ENCODE data around the gene RPLP2.

The RPLP2 gene

GRCh38 chr11:845872-846495 is 36.2 kb downstream of the RPLP2 start:
- no peak overlapping the region for H3K23ac ChIP-seq (ENCODE audit: low read length)
- no peak overlapping the region for H3K9ac ChIP-seq (ENCODE audit: low read length)
- no peak overlapping the region for H2AK5ac ChIP-seq (ENCODE audit: low read length)
- no CpG with 5 or more reads among the region's 8 CpGs for WGBS (ENCODE audit: extremely low coverage, insufficient coverage, low lambda C conversion rate)
- no peak overlapping the region for H3K27ac ChIP-seq (ENCODE audit: low read depth, low read length)
- H3K79me2 ChIP-seq (ENCODE audit: control insufficient read depth, insufficient read depth, low read length): peaks cover 10% of the 10 kb centered on the region
- H3K36me3 ChIP-seq (ENCODE audit: control insufficient read depth, insufficient read depth, low read length): no peaks in the 10 kb centered on the region
- no peaks in the 10 kb centered on the region for H3K27me3 ChIP-seq (ENCODE audit: insufficient read depth, low read length, poor library complexity)
- no peak overlapping the region for H2BK5ac ChIP-seq (ENCODE audit: low read length)
- no peak overlapping the region for H4K5ac ChIP-seq (ENCODE audit: low read length)
- no peak overlapping the region for H3K18ac ChIP-seq (ENCODE audit: low read length)
- no peak overlapping the region for H2BK15ac ChIP-seq (replicated peaks; ENCODE audit: low read depth)
- H3K4me1 ChIP-seq (ENCODE audit: control insufficient read depth, low read depth, low read length): peaks cover 6% of the 10 kb centered on the region
- DNase-seq: no peak
- no peak overlapping the region for H2BK120ac ChIP-seq (ENCODE audit: low read depth, low read length)
- H3K4me2 ChIP-seq (ENCODE audit: low read length): no peak overlapping the region
- H3K4me3 ChIP-seq (ENCODE audit: low read length): no peak overlapping the region
- peaks cover 4% of the 10 kb centered on the region for H3K79me1 ChIP-seq (ENCODE audit: low read length)
- H3K4ac ChIP-seq (ENCODE audit: low read depth, low read length): no peak overlapping the region
- H4K8ac ChIP-seq (ENCODE audit: low read depth, low read length): no peak overlapping the region
- H3K56ac ChIP-seq (ENCODE audit: low read length): no peak overlapping the region

- Histone ChIP-seq H4K5ac (ENCODE audit: low read length) (no peak overlapping the region), H3K23ac (ENCODE audit: low read length) (no peak overlapping the region), H3K4ac (ENCODE audit: low read depth, low read length) (no peak overlapping the region), H3K27me3 (ENCODE audit: insufficient read depth, low read length, poor library complexity) (no peaks in the 10 kb centered on the region), H3K4me2 (ENCODE audit: low read length) (no peak overlapping the region), H3K18ac (ENCODE audit: low read length) (no peak overlapping the region), H2BK15ac (replicated peaks; ENCODE audit: low read depth) (no peak overlapping the region), H2BK5ac (ENCODE audit: low read length) (no peak overlapping the region), H3K79me2 (ENCODE audit: control insufficient read depth, insufficient read depth, low read length) (peaks cover 5% of the 10 kb centered on the region), H3K4me1 (ENCODE audit: control insufficient read depth, low read depth, low read length) (peaks cover 4% of the 10 kb centered on the region), H3K9ac (ENCODE audit: low read length) (no peak overlapping the region), H2AK5ac (ENCODE audit: low read length) (no peak overlapping the region), H3K27ac (ENCODE audit: low read depth, low read length) (no peak overlapping the region), H3K79me1 (ENCODE audit: low read length) (no peaks in the 10 kb centered on the region), H3K56ac (ENCODE audit: low read length) (no peak overlapping the region), H4K8ac (ENCODE audit: low read depth, low read length) (no peak overlapping the region), H2BK120ac (ENCODE audit: low read depth, low read length) (no peak overlapping the region), H3K36me3 (ENCODE audit: control insufficient read depth, insufficient read depth, low read length) (no peaks in the 10 kb centered on the region), H3K4me3 (ENCODE audit: low read length) (no peak overlapping the region)
- WGBS (ENCODE audit: extremely low coverage, insufficient coverage, low lambda C conversion rate): no CpG with 5 or more reads among the region's 11 CpGs
- DNase-seq: no peak
Measured at GRCh38 chr11:846496-847098, 36.8 kb downstream of the RPLP2 start.

GRCh38 chr11:847876-848275 is 38.1 kb downstream of the RPLP2 start:
- H3K56ac ChIP-seq (ENCODE audit: low read length): no peak overlapping the region
- no peak for DNase-seq
- no peaks in the 10 kb centered on the region for H3K36me3 ChIP-seq (ENCODE audit: control insufficient read depth, insufficient read depth, low read length)
- H4K8ac ChIP-seq (ENCODE audit: low read depth, low read length): no peak overlapping the region
- no peak overlapping the region for H3K9ac ChIP-seq (ENCODE audit: low read length)
- no peak overlapping the region for H2BK120ac ChIP-seq (ENCODE audit: low read depth, low read length)
- H2AK5ac ChIP-seq (ENCODE audit: low read length): no peak overlapping the region
- no peak overlapping the region for H3K4me2 ChIP-seq (ENCODE audit: low read length)
- H2BK5ac ChIP-seq (ENCODE audit: low read length): no peak overlapping the region
- peaks cover 4% of the 10 kb centered on the region for H3K4me1 ChIP-seq (ENCODE audit: control insufficient read depth, low read depth, low read length)
- no peak overlapping the region for H2BK15ac ChIP-seq (replicated peaks; ENCODE audit: low read depth)
- H3K23ac ChIP-seq (ENCODE audit: low read length): no peak overlapping the region
- H3K27me3 ChIP-seq (ENCODE audit: insufficient read depth, low read length, poor library complexity): no peaks in the 10 kb centered on the region
- H3K18ac ChIP-seq (ENCODE audit: low read length): no peak overlapping the region
- no peak overlapping the region for H4K5ac ChIP-seq (ENCODE audit: low read length)
- H3K79me2 ChIP-seq (ENCODE audit: control insufficient read depth, insufficient read depth, low read length): no peaks in the 10 kb centered on the region
- H3K79me1 ChIP-seq (ENCODE audit: low read length): no peaks in the 10 kb centered on the region
- no CpG with 5 or more reads among the region's 18 CpGs for WGBS (ENCODE audit: extremely low coverage, insufficient coverage, low lambda C conversion rate)
- H3K4me3 ChIP-seq (ENCODE audit: low read length): no peak overlapping the region
- no peak overlapping the region for H3K27ac ChIP-seq (ENCODE audit: low read depth, low read length)
- no peak overlapping the region for H3K4ac ChIP-seq (ENCODE audit: low read depth, low read length)

GRCh38 chr11:848380-848931 is 38.7 kb downstream of the RPLP2 start:
- Histone ChIP-seq H2AK5ac (ENCODE audit: low read length) (no peak overlapping the region), H3K36me3 (ENCODE audit: control insufficient read depth, insufficient read depth, low read length) (no peaks in the 10 kb centered on the region), H4K5ac (ENCODE audit: low read length) (no peak overlapping the region), H3K27me3 (ENCODE audit: insufficient read depth, low read length, poor library complexity) (no peaks in the 10 kb centered on the region), H3K9ac (ENCODE audit: low read length) (no peak overlapping the region), H3K27ac (ENCODE audit: low read depth, low read length) (no peak overlapping the region), H3K23ac (ENCODE audit: low read length) (no peak overlapping the region), H2BK15ac (replicated peaks; ENCODE audit: low read depth) (no peak overlapping the region), H3K4me3 (ENCODE audit: low read length) (no peak overlapping the region), H3K4me1 (ENCODE audit: control insufficient read depth, low read depth, low read length) (peaks cover 4% of the 10 kb centered on the region), H3K18ac (ENCODE audit: low read length) (no peak overlapping the region), H2BK120ac (ENCODE audit: low read depth, low read length) (no peak overlapping the region), H3K79me1 (ENCODE audit: low read length) (no peaks in the 10 kb centered on the region), H4K8ac (ENCODE audit: low read depth, low read length) (no peak overlapping the region), H3K4ac (ENCODE audit: low read depth, low read length) (no peak overlapping the region), H3K4me2 (ENCODE audit: low read length) (no peak overlapping the region), H3K79me2 (ENCODE audit: control insufficient read depth, insufficient read depth, low read length) (no peaks in the 10 kb centered on the region), H2BK5ac (ENCODE audit: low read length) (no peak overlapping the region), H3K56ac (ENCODE audit: low read length) (no peak overlapping the region)
- DNase-seq: no peak
- WGBS (ENCODE audit: extremely low coverage, insufficient coverage, low lambda C conversion rate): no CpG with 5 or more reads among the region's 14 CpGs

GRCh38 chr11:849104-849824 is 39.5 kb downstream of the RPLP2 start:
- Histone ChIP-seq H3K4me2 (ENCODE audit: low read length) (peak overlapping the region; percentile 77), H2BK120ac (ENCODE audit: low read depth, low read length) (no peak overlapping the region), H3K23ac (ENCODE audit: low read length) (no peak overlapping the region), H2BK5ac (ENCODE audit: low read length) (no peak overlapping the region), H3K4me1 (ENCODE audit: control insufficient read depth, low read depth, low read length) (peaks cover 4% of the 10 kb centered on the region), H3K27ac (ENCODE audit: low read depth, low read length) (no peak overlapping the region), H3K18ac (ENCODE audit: low read length) (no peak overlapping the region), H3K79me1 (ENCODE audit: low read length) (no peaks in the 10 kb centered on the region), H3K79me2 (ENCODE audit: control insufficient read depth, insufficient read depth, low read length) (no peaks in the 10 kb centered on the region), H3K4me3 (ENCODE audit: low read length) (no peak overlapping the region), H3K36me3 (ENCODE audit: control insufficient read depth, insufficient read depth, low read length) (no peaks in the 10 kb centered on the region), H3K4ac (ENCODE audit: low read depth, low read length) (no peak overlapping the region), H3K27me3 (ENCODE audit: insufficient read depth, low read length, poor library complexity) (no peaks in the 10 kb centered on the region), H4K8ac (ENCODE audit: low read depth, low read length) (no peak overlapping the region), H4K5ac (ENCODE audit: low read length) (no peak overlapping the region), H2BK15ac (replicated peaks; ENCODE audit: low read depth) (no peak overlapping the region), H3K56ac (ENCODE audit: low read length) (peak overlapping the region; percentile 42), H3K9ac (ENCODE audit: low read length) (peak overlapping the region; percentile 60), H2AK5ac (ENCODE audit: low read length) (no peak overlapping the region)
- no peak for DNase-seq
- WGBS (ENCODE audit: extremely low coverage, insufficient coverage, low lambda C conversion rate): no CpG with 5 or more reads among the region's 71 CpGs

Data from mesendoderm (in vitro differentiated cells).